Retina (tissue), 1 donor: ENCODE results near the gene OSTC.
"Not testable (repeated sequence)": the region's sequence is repeated elsewhere in the genome, so short reads cannot be mapped to it uniquely, and the experiment has no call there.

Experiments used
- DNase-seq: peaks from one replicate; pipeline ENCODE4 v3.0.0-alpha.2; 2016

OSTC gene

GRCh38 chr4:108649863-108650211 is 562 bp upstream of the OSTC start:
- no peak for DNase-seq

DNA sequence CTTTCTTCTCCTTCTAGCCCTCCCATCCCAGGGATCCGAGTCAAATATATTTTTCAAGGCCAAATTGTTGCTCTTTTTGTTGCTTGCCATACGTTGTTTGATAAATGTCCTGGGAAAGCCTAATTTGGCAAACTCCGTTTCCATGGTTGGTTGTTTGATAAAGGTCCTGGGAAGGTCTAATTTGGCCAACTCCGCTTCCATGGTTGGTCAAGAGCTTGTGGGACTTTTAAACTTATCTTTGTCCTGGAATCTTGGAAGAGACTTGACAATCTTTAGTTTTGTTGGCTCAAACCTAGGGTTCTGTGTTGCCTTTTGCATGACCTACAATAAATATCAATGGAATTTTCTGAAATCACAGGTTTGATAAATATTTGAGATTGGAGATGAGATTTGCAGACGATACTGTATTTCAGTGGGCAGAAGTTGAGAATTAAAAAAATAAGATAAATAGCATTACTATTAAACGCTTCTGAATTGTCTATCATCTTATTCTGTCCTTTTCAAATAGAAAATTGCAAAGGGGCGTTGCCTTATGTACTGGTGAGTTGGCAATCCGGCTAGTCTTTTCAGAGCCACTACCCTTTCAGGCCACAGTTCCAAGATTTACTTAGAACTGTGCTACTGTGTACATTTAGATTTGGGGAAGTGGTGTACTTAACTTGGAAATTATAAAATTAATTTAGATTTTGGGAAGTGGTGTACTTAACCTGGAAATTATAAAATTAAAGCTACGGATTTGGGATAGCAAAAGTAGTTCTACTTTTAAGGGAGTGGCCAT is 804 bp downstream of the OSTC start:
- peak; percentile 4 for DNase-seq

DNA sequence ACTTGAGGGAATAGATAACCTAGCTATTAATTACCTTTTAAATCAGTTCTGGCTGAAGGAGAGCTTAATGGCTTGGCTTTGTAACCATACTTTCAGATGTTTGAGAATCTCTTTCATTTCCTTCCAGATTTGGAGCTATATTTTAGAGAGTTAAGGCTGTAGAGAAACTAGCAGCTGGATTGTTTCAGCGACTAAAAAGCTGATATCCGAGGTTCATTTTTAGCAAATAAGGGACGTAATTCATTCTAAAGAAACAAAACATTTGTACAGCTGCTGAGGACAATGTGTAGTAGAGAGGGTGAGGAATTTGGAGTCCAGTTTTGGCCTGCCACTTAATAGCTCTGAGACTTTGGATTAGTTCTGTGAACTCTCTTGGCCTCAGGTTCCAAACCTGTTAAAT is 12.2 kb downstream of the OSTC start:
- no peak for DNase-seq

GRCh38 chr4:108674356-108674977 is 24.1 kb downstream of the OSTC start:
- DNase-seq, result no peak

DNA sequence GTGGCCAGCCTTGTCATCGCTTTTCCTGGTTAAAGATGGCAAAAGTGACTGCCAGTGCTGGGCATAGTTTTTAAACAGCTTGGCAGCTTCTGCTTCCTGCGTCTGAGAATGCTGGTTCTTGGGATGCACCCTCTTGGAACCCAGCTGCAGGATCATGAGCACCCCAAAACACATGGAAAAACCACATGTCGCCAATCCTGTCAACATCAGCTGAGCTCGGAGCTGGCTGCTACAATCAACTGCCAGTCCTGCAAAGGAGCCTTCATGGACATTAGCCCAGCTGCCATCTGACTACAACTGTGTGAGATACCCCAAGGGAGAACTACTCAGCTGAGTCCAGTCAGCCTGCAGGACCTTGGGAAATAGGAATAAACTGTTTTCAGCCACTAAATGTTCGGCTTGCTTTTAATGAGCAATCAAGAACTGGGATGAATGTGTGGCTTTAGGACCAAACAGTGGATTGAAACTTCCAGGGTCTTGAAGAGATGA is 31.0 kb downstream of the OSTC start:
- DNase-seq, result no peak

GRCh38 chr4:108683479-108683878 is 33.1 kb downstream of the OSTC start:
- DNase-seq, result peak; percentile 9

GRCh38 chr4:108685036-108685686 is 34.8 kb downstream of the OSTC start:
- DNase-seq, result no peak

- DNase-seq, result no peak
These were observed 40.3 kb downstream of the OSTC start for GRCh38 chr4:108690738-108691137.

DNA sequence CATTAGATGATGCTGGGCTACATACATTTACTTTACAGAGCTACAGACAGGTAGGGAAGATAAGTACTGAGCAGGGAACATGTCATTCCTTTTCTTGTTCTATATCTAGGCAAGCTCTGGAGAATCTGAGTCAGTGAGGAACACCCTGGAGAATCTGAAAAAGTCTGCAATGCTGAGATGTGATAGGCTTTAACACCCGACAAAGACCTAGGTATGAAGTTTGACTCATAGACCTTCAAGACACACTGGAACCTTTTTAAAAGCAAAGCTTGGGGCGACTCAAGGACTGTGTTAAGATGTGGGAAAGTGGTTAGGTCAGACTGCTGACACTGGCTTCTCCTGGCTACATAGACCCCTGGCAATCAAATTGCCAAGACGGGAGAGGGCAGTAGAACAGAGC is 42.8 kb downstream of the OSTC start:
- DNase-seq, result no peak

DNA sequence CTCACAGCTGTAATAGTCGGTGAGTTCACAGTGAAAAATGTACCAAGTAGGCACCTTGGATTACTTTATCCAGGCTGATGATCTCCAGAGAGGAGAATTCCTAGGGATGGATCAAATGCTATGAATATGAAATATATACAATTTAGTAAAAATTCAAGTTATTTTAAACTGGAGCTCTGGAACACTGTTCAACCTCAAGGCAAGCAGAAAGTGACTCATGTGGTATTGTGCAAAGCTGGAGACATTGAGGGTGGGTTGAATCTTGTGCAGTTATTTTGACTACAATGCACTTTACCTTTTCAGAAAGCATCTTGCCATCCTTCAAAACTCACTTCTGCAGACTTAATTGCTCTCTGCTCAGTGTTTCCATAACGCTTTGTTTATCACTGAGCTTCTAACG is 43.4 kb downstream of the OSTC start:
- no peak for DNase-seq

- DNase-seq, result no peak
These were observed 44.0 kb downstream of the OSTC start for GRCh38 chr4:108694423-108694822.

DNA sequence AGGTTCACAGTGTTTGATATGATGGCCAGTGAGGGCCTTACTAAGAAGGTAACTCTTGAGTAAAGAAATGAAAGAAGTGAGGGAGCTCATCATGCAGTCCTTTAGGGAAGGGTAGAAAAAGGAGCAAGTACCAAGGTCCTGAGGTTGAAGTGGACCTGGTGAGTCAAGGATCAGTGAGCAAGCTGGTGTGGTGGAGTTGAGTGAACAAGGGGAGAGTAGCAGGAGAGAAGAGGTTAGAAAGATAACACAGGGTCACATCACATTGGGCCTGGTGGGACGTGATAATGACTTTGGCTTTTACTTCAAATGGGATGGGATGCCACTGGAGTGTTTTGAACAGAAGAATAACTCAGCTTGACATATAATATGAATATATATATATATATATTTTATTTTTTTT is 44.7 kb downstream of the OSTC start:
- no peak for DNase-seq

GRCh38 chr4:108696160-108696559 is 45.8 kb downstream of the OSTC start:
- DNase-seq, result no peak

GRCh38 chr4:108700081-108700757 is 49.8 kb downstream of the OSTC start:
- no peak for DNase-seq

GRCh38 chr4:108702960-108703359 is 52.6 kb downstream of the OSTC start:
- DNase-seq, result no peak

GRCh38 chr4:108703370-108703769 is 53.0 kb downstream of the OSTC start:
- no peak for DNase-seq

GRCh38 chr4:108703966-108704365 is 53.6 kb downstream of the OSTC start:
- no peak for DNase-seq

DNA sequence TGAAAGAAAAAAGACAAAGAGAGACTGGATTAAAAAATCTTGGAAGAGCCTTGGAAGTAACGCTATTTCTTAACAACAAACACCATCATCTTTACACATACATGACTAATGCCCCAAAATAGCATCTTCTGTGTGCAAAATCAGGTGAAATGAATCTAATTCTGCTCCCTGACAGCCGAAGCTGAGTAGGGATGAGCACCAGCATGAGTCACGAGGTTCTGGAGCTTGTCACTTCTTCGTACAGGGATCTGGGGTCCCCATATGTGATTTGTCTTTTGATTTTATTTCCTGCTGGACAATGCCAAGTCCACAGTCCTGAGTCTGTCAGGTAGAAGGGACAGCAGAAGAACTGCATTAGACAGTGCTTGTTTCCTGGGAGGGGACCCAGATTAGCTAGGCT is 55.9 kb downstream of the OSTC start:
- no peak for DNase-seq

GRCh38 chr4:108709234-108709633 is 58.8 kb downstream of the OSTC start:
- no peak for DNase-seq

DNA sequence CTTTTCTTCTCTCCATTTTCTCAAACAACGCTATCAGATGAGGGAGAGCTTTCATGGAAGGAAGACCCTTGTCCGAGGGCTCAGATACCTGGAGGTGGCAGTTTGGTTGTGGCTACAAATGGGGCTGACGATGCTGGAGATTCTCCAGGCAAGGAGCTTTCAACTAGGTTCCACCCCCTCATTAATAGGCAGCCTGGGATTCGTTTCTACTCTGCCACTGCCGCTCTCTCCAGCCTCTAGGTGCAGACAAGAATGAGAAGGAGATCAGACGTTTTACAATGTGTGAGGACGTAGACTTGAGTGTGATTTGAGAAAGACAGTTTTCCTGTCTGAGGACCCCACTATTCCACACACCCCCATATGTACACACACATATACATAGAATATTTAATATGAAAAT is 59.3 kb downstream of the OSTC start:
- DNase-seq, result no peak

DNA sequence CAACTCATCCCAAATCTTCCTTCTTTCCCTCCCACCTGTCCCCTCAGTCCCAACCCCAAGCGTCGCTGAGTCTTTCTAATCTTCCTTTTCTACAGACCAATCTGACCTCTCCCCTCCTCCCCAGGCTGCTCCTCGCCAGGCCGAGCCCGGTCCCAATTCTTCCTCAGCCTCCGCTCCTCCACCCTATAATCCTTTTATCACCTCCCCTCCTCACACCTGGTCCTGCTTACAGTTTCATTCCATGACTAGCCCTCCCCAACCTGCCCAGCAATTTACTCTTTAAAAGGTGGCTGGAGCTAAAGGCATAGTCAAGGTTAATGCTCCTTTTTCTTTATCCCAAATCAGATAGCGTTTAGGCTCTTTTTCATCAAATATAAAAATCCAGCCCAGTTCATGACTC is 60.2 kb downstream of the OSTC start:
- not testable (repeated sequence) for DNase-seq

DNA sequence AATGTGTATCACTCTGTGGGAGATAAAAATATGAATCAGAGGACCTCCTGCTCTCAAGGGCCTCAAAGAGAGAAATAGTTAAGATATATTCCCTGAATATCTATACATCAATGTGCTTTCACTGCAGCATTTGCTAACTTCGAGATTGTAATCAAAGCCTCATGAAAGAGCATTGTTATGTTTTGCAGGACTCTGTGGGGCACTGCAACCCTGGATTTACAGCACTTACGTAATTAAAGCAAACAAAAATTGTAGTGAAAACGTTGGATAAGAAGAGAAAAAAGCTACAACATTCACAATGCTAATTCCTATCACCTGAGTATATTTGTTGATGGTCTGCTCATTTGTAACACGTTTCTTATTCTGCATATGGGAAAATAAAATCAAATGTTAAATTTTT is 64.5 kb downstream of the OSTC start:
- DNase-seq, result no peak

GRCh38 chr4:108716340-108716739 is 65.9 kb downstream of the OSTC start:
- no peak for DNase-seq

GRCh38 chr4:108717386-108717785 is 67.0 kb downstream of the OSTC start:
- DNase-seq, result no peak
